PC-3 (cell line): ENCODE results near the gene KRTAP2-2. TPM values are rescaled to one million over a fixed set of nuclear protein-coding genes. Genes with fewer than 3 reads are reported as not detected.
"Not testable (repeated sequence)": the region's sequence is repeated elsewhere in the genome, so short reads cannot be mapped to it uniquely, and the experiment has no call there.

Experiments used
- ATAC-seq: fragments of 200-7000 bp; cut with Tn5 transposase; 2 replicates; pipeline ENCODE4 v1.9.1; 2020; ENCODE audit warnings: mild to moderate bottlenecking, moderate library complexity
- BruUV-seq: library from RNA; stranded (reverse); fragments of 400-500 nt; replicated peaks from 2 replicates; lab custom pipeline; 2021; lab: Mats Ljungman, UMichigan
- CTCF ChIA-PET: fragments of 300-600 bp; sonication (Branson Sonifier 250); formaldehyde crosslinking; loops from one replicate; lab custom pipeline; 2022; ENCODE audit warnings: antibody characterized with exemption; lab: Charles Lee
- POLR2A ChIA-PET: fragments of 300-600 bp; sonication (Branson Sonifier 250); formaldehyde crosslinking; loops from one replicate; lab custom pipeline; 2022; ENCODE audit warnings: antibody characterized with exemption; ENCODE audit not compliant: unreplicated experiment; lab: Charles Lee
- DNase-seq: peaks from one replicate; pipeline ENCODE4 v3.0.0-alpha.2; 2015
- H2AFZ ChIP-seq: fragments of 300-600 bp; sonication (generic); 2 replicates; pipeline ENCODE4 v1.6.0; 2016; ENCODE audit warnings: antibody characterized with exemption, low read length
- H3F3A ChIP-seq: fragments of 300-600 bp; sonication (generic); one replicate; pipeline ENCODE4 v1.6.0; 2017; ENCODE audit warnings: antibody characterized with exemption, low read length, control low read depth, mild to moderate bottlenecking; ENCODE audit not compliant: unreplicated experiment
- H3K27ac ChIP-seq: fragments of 300-600 bp; sonication (generic); 2 replicates; pipeline ENCODE4 v1.5.1; 2016; ENCODE audit warnings: mild to moderate bottlenecking, low read length
- H3K27me3 ChIP-seq: fragments of 300-600 bp; sonication (generic); 2 replicates; pipeline ENCODE4 v1.6.1; 2016; ENCODE audit warnings: low read length, mixed read lengths
- H3K36me3 ChIP-seq: fragments of 300-600 bp; sonication (generic); 2 replicates; pipeline ENCODE4 v1.6.1; 2016; ENCODE audit warnings: low read depth, mixed run types, low read length, mixed read lengths
- H3K4me1 ChIP-seq: fragments of 300-600 bp; sonication (generic); 2 replicates; pipeline ENCODE4 v1.5.1; 2016; ENCODE audit warnings: low read length; ENCODE audit not compliant: insufficient read depth
- H3K4me2 ChIP-seq: fragments of 300-600 bp; sonication (generic); 2 replicates; pipeline ENCODE4 v1.6.0; 2016; ENCODE audit warnings: low read length
- H3K4me3 ChIP-seq: fragments of 300-600 bp; sonication (generic); 2 replicates; pipeline ENCODE4 v1.5.1; 2016; ENCODE audit warnings: mild to moderate bottlenecking, low read length, mixed read lengths
- H3K79me2 ChIP-seq: fragments of 300-600 bp; sonication (generic); 2 replicates; pipeline ENCODE4 v1.6.1; 2017; ENCODE audit warnings: low read length, mixed read lengths
- H3K9ac ChIP-seq: fragments of 300-600 bp; sonication (generic); 2 replicates; pipeline ENCODE4 v1.6.0; 2016; ENCODE audit warnings: mild to moderate bottlenecking, low read length
- H3K9me2 ChIP-seq: fragments of 300-600 bp; sonication (generic); replicated peaks from 2 replicates; pipeline ENCODE4 v1.6.1; 2016; ENCODE audit warnings: mixed run types, low read length, mixed read lengths
- H3K9me3 ChIP-seq: fragments of 300-600 bp; sonication (generic); 2 replicates; pipeline ENCODE4 v1.6.1; 2016; ENCODE audit warnings: low read length, mixed read lengths
- H4K20me1 ChIP-seq: fragments of 300-600 bp; sonication (generic); 2 replicates; pipeline ENCODE4 v1.6.1; 2016; ENCODE audit warnings: low read length, mixed read lengths
- EZH2 ChIP-seq: fragments of 300-600 bp; sonication (generic); IDR thresholded peaks from one replicate; pipeline ENCODE4 v1.6.1; 2017; ENCODE audit warnings: antibody characterized with exemption, mild to moderate bottlenecking, low read length; ENCODE audit not compliant: unreplicated experiment
- EZH2phosphoT487 ChIP-seq: fragments of 300-600 bp; sonication (generic); IDR thresholded peaks from 2 replicates; pipeline ENCODE4 v1.6.1; 2018; ENCODE audit warnings: mild to moderate bottlenecking, antibody characterized with exemption, low read length, borderline replicate concordance
- intact Hi-C: fragments of 100-400 bp; cut with micrococcal nuclease; formaldehyde crosslinking; loops from 2 replicates; pipeline ENCODE4 v1.9.0; 2023
- total RNA-seq: library from RNA; depleted of rRNA; stranded (reverse); fragments of >200 nt; gene quantifications from 2 replicates; pipeline ENCODE4 v1.2.3, GENCODE V29; 2014
- TF ChIP-seq, protein P1 (sequence below): fragments of 300-600 bp; sonication (generic); conservative IDR thresholded peaks from 2 replicates; pipeline ENCODE4 v1.5.1; 2017; ENCODE audit warnings: antibody characterized with exemption, low read depth, mild to moderate bottlenecking, low read length

KRTAP2-2 gene
- total RNA-seq, 1 experiment from 2014 or later, result not detected

DNA sequence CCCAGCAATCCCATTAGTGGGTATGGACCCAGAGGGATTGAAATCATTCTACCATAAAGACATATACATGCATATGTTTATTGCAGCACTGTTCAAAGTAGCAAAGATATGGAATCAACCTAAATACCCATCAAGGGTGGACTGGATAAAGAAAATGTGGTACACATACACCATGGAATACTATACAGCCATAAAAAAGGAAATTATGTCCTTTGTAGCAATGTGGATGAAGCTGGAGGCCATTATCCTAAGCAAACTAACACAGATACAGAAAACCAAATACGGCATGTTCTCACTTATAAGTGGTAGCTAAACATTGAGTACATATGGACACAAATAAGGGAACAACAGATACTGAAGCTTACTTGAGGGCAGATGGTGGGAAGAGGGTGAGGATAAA, 2.5 kb upstream of the KRTAP2-2 start:
- H3K36me3 ChIP-seq, result no peaks in the 10 kb centered on the region
- no peaks in the 10 kb centered on the region for H3K9me3 ChIP-seq
- H3K27me3 ChIP-seq, result no peaks in the 10 kb centered on the region
- ChIA-PET CTCF (no interaction called here), POLR2A (no interaction called here)
- no peaks in the 10 kb centered on the region for H4K20me1 ChIP-seq
- TF ChIP-seq, protein P1, sequence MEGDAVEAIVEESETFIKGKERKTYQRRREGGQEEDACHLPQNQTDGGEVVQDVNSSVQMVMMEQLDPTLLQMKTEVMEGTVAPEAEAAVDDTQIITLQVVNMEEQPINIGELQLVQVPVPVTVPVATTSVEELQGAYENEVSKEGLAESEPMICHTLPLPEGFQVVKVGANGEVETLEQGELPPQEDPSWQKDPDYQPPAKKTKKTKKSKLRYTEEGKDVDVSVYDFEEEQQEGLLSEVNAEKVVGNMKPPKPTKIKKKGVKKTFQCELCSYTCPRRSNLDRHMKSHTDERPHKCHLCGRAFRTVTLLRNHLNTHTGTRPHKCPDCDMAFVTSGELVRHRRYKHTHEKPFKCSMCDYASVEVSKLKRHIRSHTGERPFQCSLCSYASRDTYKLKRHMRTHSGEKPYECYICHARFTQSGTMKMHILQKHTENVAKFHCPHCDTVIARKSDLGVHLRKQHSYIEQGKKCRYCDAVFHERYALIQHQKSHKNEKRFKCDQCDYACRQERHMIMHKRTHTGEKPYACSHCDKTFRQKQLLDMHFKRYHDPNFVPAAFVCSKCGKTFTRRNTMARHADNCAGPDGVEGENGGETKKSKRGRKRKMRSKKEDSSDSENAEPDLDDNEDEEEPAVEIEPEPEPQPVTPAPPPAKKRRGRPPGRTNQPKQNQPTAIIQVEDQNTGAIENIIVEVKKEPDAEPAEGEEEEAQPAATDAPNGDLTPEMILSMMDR, result no peak
- TF ChIP-seq EZH2, result no peak
- no peak for TF ChIP-seq EZH2phosphoT487
- H3F3A ChIP-seq, result peaks cover 8% of the 10 kb centered on the region
- H2AFZ ChIP-seq, result no peak overlapping the region
- H3K4me1 ChIP-seq, result peaks cover 43% of the 10 kb centered on the region
- no peak overlapping the region for H3K4me2 ChIP-seq
- no peak overlapping the region for H3K4me3 ChIP-seq
- H3K79me2 ChIP-seq, result no peaks in the 10 kb centered on the region
- ATAC-seq (no peak), DNase-seq (no peak)
- no TSS peak for BruUV-seq
- no peaks in the 10 kb centered on the region for H3K9me2 ChIP-seq
- H3K9ac ChIP-seq, result no peak overlapping the region
- no peak overlapping the region for H3K27ac ChIP-seq
- intact Hi-C loops, result no loop called here

DNA sequence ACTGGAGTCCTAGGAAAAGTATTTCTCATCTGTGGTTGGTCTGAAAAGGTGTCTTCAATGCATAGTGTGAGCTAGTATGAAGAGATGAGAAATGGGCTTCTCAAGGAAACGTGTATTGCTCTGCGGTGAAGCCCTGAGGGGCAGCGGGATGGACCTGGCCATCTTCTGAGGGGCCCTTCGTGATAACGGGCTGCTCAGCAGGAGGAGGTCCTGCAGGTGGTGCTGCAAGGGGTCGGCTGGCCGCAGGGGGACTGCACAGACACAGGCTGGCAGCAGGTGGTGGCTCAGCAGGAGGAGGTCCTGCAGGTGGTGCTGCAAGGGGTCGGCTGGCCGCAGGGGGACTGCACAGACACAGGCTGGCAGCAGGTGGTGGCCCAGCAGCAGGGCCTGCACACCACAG, 474 bp downstream of the KRTAP2-2 start:
- POLR2A ChIA-PET, H3K9ac ChIP-seq, BruUV-seq: not testable (repeated sequence)

DNA sequence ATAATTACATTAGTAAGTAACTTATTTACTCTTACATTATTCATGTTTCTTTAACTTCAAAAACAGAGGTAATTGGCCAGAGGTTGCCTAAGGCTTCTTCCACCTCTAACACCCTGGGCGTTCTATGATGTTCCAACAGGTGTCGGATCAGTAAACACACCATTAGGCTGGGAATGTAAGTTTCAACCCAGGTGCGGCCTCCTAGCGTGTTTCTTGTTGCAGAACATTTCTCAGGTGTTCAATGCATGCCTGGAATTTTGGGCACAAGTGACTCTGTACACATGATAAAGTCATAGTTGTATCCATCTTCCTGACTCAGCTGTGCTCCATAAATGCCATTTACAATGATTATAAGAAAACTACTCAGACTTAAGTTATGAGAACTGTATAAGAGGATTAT, 1.0 kb downstream of the KRTAP2-2 start:
- POLR2A ChIA-PET, result no interaction called here
- no peak for ATAC-seq
- CTCF ChIA-PET, result no interaction called here

More for the DNA sequence above, 474 bp downstream of the KRTAP2-2 start:
- H3K79me2 ChIP-seq, H3K9me3 ChIP-seq, H3K36me3 ChIP-seq, H3K9me2 ChIP-seq, H3F3A ChIP-seq, DNase-seq, H3K27me3 ChIP-seq, H3K4me3 ChIP-seq, intact Hi-C loops, ATAC-seq, H3K27ac ChIP-seq, H2AFZ ChIP-seq, CTCF ChIA-PET, H3K4me2 ChIP-seq, H4K20me1 ChIP-seq: not testable (repeated sequence)
- H3K4me1 ChIP-seq, result peaks cover 14% of the 10 kb centered on the region

More for the DNA sequence above, 1.0 kb downstream of the KRTAP2-2 start:
- H3K36me3 ChIP-seq, result no peaks in the 10 kb centered on the region
- no peak overlapping the region for H3K4me3 ChIP-seq
- intact Hi-C loops, result no loop called here
- H3K27ac ChIP-seq, result no peak overlapping the region
- H3K79me2 ChIP-seq, result no peaks in the 10 kb centered on the region
- no peak for DNase-seq
- BruUV-seq, result no TSS peak
- H2AFZ ChIP-seq, result no peak overlapping the region
- H3K4me2 ChIP-seq, result no peak overlapping the region
- H3K4me1 ChIP-seq, result peaks cover 12% of the 10 kb centered on the region
- H3K9ac ChIP-seq, result no peak overlapping the region
- H3K27me3 ChIP-seq, result no peaks in the 10 kb centered on the region
- no peaks in the 10 kb centered on the region for H3K9me3 ChIP-seq
- no peaks in the 10 kb centered on the region for H4K20me1 ChIP-seq
- TF ChIP-seq EZH2, result no peak
- TF ChIP-seq, protein P1, result no peak
- TF ChIP-seq EZH2phosphoT487, result no peak
- no peaks in the 10 kb centered on the region for H3K9me2 ChIP-seq
- H3F3A ChIP-seq, result no peaks in the 10 kb centered on the region
